ENCODE results near the gene PSME3.
"Not testable (repeated sequence)": the region's sequence is repeated elsewhere in the genome, so short reads cannot be mapped to it uniquely, and the experiment has no call there.

The PSME3 gene

GRCh38 chr17:42878924-42879595 lies 45.9 kb downstream of the PSME3 start:
- no peak for DNase-seq

- no peak for DNase-seq
Measured at GRCh38 chr17:42879596-42879985, 46.4 kb downstream of the PSME3 start.

GRCh38 chr17:42880776-42881310 lies 47.6 kb downstream of the PSME3 start:
- no peak for DNase-seq

GRCh38 chr17:42881706-42882105 lies 48.5 kb downstream of the PSME3 start:
- DNase-seq, result not testable (repeated sequence)

- no peak for DNase-seq
Measured at GRCh38 chr17:42882166-42882565, 49.0 kb downstream of the PSME3 start.

- no peak for DNase-seq
Measured at GRCh38 chr17:42883802-42884558, 50.8 kb downstream of the PSME3 start.

GRCh38 chr17:42885806-42886205 lies 52.6 kb downstream of the PSME3 start:
- DNase-seq, result not testable (repeated sequence)

GRCh38 chr17:42886283-42887176 lies 53.3 kb downstream of the PSME3 start:
- DNase-seq, result no peak

- no peak for DNase-seq
Measured at GRCh38 chr17:42889809-42890208, 56.6 kb downstream of the PSME3 start.

- DNase-seq, result no peak
Measured at GRCh38 chr17:42891539-42892152, 58.4 kb downstream of the PSME3 start.

- no peak for DNase-seq
Measured at GRCh38 chr17:42893359-42893758, 60.2 kb downstream of the PSME3 start.

All from activated CD4-positive, alpha-beta T cell treated with anti-CD3 and anti-CD28 coated beads, Interleukin-2, amount 50 U/mL, for 4 hours (primary cell).